NCI-H1694 treated with DMSO at 0.1 percent for 48 hours (cell line): ENCODE measurements around the gene SEC14L6.
"Not testable (repeated sequence)": the region's sequence is repeated elsewhere in the genome, so short reads cannot be mapped to it uniquely, and the experiment has no call there.

Experiments
- DNase-seq: peaks from one replicate; lab custom pipeline; 2025; lab: John Stamatoyannopoulos, UW

Gene SEC14L6

DNA sequence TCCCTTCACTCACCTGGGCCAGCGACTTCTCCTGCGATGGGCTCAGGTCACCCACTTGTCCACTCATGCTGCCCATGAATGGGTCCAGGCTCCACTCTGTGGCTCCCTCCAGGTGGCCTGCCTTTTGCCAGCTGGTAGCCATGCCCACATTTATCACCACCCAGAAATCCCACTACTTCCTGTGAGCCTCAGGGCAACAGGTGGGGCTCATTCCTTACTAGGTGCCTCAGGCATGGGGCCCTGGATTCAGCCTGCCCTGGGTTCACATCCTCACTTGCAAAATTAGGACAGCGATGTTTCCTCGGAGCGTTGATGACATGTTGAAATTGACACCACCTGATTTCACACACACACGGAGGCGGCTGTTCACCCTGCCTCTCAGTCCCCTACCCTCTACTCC is at the start of gene SEC14L6:
Gene SEC14L6 (minus strand): TSS at position 126 of the 400 bp plus-strand sequence. CDS start 59 bp downstream, at position 67.
- no peak for DNase-seq

DNA sequence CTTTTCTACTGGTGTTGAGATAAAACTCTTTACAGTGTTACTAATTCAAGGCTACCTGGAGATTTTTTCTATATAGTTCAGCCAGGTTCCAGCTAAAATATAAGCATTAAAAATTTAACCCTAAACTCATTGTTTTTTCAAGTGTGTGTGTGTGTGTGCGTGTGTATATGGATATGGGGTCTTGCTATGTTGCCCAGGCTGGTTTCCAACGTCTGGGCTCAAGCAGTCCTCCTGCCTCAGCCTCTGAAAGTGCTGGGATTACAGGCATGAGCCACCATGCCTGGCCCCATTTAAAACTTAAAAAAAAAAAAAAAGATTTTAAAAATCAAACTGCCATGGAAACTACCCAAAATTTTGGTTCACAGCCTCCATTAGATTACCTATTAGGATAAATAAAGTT is 49.7 kb upstream of the SEC14L6 start:
- no peak for DNase-seq

DNA sequence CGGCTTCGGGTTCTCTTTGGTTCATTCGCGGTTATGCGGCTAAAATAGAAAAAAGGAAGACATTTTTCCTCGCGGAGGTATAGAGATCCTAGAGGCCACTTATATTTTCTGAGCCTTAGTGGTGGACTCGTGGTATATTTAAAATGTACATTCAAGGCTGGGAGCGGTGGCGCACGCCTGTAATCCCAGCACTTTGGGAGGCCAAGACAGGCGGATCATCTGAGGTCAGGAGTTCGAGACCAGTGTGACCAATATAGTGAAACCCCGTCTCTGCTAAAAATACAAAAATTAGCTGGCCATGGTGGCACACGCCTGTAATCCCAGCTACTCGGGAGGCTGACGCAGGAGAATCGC is 45.8 kb upstream of the SEC14L6 start:
- DNase-seq, result not testable (repeated sequence)

DNA sequence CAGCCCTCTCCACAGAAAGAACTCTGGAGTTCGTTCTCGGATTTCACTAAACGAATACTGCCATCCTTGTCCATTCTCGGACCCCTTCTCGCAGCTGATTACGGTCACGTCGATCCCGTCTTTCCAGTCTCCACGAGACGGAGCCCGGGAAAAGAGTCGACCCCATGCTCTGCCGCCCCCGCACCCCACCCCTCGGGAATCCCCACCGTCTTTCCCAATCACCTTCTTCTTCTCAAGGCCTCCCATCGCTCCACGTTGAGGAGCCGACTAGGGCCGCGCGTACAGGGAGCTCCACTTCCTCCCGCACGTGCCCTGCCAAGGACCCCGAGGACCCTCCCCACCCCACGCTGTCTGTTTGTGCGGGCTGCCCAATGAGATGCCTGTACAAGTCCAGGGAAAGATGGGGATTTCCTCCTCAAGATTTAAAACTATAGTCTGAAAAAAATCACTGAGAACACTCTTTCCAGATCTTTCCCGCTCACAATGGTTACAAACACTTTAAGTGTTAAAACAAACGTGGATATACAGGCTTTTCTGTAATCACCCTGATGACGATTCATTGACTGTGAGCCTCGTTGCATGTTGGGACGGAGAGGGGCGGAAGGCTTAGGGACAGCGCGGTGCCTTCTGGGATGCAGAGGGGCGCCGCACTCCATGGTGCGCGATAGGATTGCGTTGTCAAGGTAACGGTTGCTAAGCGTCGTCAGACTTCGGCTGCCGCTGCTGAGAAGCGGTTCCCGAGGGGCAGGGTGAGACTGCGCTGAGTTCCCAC is 45.2 kb upstream of the SEC14L6 start, which contains the start of gene PES1:
Gene PES1 (minus strand): TSS at position 323 of the 772 bp plus-strand sequence. CDS start 77 bp downstream, at position 246.
- DNase-seq, result peak; percentile 96

DNA sequence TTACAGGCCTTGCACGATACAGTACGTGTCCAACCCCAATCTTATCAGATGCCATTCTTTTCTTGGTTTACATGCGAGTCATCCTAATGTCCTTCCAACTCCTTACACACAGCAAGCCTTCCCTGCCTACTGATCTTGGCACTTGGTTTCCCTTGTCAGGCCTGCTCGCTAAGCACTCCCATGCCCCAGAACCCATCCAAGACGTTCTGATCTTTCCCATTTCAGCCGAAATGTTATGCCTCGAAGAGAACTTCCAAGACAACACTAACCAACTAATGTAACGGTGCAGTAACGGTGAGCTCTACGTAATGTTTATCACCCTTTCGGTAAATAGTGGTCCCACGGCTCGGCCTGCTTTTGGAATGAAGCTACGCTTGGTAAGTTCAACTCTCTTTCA is 44.6 kb upstream of the SEC14L6 start:
- DNase-seq, result no peak

DNA sequence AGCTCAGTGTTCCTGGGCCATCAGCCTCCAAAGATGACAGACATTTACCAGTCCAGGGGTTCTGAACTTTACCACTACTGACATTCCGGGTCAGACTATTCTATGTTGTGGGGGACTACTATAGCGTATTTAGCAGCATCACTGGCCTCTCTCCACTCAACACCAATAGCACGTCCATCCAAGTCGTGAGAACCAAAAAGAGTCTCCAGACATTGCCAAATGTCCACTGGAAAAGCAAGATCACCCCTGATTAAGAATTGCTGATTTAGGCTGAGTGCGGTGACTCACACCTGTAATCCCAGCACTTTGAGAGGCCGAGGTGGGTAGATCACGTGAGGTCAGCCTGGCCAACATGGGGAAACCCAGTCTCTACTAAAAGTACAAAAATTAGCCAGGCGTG is 39.9 kb upstream of the SEC14L6 start:
- no peak for DNase-seq

DNA sequence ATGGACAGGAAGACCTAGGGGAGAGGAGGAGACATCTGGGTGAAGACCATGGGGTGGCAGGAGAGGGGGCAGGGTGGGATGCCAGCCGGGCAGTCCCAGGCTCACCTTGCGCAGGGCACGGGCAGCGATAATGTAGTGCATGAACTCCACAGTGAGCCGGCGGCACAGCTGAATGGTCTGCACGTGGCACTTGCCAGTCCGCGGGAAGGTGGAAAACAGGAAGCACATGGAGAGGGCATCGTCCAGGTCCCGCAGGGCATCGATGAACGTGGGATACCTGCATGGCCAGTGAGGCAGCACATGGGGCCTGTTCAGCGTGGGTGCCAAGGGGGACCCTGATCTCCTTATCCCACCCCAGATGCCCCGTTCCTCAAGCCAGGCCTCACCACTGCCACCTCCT is 37.9 kb upstream of the SEC14L6 start:
- no peak for DNase-seq

DNA sequence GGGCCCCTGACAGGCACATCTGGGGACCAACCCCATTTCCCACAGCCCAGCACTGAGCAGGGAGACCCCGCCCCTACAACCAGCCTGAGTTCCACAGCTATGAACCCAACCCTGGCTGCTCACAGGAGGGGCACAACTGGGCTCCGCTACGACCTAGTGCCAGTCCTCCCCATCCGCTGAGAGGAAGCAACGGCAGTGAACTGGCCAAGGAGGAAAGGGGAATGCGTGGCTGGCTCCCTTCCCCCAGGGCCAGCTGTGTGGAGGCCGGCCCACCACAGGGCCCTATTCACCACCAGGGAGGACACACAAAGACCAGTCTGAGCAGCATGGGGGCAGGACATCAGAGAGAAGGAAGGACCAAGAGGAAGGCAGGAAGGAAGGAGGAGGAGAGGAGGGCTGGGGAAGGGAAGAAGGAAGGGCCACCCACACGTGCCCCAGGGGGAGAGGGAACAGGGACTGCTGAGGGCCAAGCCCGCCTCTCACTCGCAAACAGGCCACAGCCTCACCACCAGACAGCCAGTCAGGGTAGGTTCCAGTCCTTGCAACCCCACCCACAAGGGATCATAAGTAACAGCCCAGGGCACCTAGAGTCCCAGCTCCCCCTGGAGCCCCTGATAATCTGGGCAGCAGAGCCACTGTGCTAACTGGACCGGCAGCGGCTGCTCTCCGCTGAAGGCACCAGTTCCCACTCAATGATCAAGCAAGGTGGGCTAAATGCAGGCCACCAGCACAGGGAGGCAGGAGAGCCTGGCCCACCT is 36.4 kb upstream of the SEC14L6 start:
- no peak for DNase-seq

DNA sequence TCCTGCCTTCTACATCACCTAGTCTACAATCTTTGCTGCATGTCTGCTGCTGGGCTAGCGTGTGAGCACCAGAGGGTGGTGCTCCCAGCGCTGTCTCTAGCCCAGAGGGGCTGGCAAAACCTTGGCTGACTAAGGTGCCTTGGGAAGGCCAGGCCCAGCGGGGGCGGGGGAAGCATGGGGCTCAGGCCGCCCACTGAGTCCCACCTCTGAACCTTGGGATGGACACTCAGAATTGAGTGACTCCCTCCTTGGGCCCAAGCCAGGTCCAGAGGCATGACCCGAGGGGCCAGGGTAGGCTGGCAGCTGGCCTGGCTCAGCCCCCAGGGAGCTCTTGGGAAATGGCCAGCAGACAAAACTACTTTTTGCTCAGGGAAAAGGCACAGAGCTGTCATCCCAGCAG is 35.5 kb upstream of the SEC14L6 start:
- no peak for DNase-seq

DNA sequence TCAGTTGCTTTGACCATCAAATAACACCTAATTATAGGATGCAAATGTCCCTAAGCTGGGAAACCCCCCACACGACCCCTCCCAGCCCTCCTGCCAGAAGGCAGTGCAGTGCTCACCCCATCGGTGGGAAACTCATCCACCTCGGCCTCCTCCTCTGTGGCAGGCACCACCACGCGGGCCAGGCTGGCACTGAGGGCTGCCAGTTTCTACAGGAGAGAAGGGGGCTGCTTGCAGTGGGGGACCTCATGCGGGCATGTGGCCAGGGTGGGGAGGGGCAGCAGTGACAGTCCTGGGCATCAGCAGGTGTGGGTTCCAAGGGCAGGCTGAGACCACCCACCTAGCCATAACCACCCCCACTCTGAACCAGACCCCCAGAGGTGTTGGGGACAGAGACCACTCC is 34.4 kb upstream of the SEC14L6 start:
- no peak for DNase-seq

DNA sequence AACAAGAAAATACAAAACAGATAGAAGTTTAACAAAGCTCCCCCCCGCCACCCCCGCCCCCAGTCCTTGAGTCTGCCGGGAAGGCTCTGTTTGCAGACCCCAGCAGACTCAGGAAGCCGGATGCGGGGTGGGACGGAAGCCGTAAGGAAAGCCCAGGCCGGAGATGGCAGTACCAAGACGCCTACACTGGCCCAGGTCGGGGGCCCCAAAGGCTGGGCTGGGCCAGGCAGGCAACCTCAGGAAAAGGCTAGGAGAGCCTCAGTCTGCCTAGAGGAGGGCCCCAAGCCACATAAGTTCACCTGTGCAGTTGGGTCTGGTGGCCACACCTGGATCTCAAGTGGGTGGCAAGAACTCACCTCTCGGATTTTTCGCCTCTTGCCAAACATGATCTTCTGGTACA is 31.9 kb upstream of the SEC14L6 start:
- no peak for DNase-seq

DNA sequence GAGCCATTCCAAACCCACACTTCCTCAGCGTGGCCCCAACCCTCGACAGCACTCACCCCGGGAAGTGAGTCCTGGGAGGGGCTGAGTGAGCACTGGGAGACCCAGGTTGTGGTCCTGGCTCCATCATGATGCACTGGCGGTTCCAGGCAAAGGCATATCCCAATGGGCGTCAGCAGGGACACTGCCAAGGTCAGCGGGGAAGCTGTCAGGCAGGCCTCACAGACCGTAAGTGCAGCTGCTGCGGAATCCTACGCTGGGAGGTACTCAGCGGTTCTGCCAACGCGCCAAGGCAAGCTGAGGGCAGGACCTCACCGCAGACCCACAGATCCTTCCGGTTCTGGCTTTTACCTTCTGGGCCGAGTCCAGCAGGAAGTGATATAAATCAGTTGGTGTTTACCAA is 29.3 kb upstream of the SEC14L6 start:
- no peak for DNase-seq

DNA sequence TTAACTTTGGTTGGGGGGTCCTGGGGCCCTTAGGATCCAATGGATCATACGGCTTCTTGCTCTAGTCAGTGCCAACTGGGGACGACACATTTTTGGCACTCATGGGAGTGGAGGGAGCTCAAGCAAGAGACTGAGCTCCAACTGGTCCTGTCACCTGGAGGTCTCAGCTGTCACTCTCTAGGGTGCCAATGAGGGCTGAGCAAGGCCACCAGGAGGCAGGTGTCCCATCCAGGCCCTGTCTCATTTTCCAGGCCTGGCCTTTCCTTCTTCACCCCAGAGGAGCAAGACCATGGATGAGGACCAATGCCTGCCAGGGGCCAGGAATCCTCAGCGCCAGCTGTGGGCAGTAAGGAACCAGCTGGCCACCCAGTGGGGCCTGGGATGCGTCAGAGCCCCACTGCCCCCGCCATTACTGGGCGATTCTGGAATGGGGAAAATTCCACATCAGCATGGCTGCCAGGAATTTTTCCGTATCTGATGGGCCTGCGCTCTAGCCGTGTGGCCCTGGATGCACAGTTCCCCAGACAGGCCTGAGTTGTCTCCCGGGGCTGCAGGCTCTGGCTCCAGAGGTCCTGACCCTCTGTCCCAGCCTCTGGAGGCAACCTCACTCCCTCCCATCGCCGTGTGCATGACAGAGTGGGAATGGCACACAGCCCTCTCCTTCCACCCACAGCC is 28.6 kb upstream of the SEC14L6 start:
- DNase-seq, result no peak

DNA sequence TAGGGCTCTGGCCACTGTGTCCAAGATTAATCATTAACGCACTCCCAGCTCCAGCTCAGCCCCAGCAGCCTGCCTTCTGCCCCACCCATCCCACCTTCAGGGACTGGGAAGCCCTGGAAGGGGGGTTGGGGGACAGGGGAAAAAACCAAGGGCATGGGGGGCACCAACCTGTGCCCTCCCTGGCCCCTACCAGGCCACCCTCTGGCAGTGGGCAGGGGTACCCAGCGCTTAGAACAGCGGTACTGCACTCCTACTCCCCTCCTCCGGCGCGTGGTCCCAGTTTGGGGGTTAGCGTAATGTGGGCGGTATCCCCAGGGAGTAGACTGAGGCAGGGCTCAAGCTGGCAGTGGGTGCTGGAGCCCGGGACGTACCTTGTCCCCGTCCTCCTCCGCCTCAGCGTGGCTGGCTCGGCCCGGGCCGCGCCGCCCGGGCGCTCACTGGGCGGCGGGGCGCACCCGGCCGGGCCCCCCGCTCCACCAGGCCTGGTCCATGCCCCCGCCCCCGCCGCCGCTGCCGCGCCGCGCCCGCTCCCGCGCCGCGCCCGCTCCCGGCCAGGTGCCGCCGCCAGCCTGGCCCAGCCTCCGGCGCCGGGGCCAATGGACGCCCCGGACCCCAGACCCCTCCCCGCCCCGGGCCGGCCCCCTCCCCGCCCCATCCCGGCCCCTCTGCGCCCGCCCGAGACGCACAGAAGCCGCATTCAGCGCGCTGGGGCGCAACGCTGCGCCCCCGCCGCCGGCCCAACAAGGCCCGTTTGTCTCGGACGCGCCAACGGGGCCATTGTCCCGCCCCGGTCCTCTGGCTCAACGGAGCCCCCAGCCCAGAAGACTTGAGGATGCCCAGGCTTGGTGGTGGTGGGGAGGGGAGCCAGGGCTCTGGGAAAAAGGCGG is 27.8 kb upstream of the SEC14L6 start, which contains the start of gene GAL3ST1:
Gene GAL3ST1 (minus strand): TSS at position 571 of the 887 bp plus-strand sequence. CDS start 17,273 bp downstream, outside the sequence.
- DNase-seq, result no peak

DNA sequence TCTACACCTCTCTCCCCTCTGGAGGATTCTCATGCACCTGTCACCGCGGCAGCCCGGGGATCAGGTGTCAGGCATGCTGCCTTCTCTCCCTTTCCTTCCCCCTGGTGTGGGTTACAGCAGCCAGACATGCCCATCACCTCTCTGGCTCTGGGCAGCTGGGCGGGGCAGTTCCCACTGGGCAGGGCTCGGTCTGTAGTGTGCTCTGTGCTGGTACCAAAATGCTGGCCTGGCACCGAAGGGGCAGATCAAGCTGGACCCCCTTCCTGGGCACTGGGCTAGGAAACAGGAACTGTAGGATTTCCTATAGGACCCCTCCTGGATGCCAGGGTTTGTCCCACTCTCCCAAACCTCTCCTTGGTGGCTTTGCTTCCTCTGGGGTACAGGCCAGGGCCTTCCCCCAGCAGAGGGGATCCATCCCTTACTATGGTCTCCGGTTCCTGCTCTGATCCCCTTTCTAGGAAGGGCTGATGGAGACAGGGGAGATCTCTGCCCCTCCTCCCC is 27.1 kb upstream of the SEC14L6 start:
- DNase-seq, result no peak

DNA sequence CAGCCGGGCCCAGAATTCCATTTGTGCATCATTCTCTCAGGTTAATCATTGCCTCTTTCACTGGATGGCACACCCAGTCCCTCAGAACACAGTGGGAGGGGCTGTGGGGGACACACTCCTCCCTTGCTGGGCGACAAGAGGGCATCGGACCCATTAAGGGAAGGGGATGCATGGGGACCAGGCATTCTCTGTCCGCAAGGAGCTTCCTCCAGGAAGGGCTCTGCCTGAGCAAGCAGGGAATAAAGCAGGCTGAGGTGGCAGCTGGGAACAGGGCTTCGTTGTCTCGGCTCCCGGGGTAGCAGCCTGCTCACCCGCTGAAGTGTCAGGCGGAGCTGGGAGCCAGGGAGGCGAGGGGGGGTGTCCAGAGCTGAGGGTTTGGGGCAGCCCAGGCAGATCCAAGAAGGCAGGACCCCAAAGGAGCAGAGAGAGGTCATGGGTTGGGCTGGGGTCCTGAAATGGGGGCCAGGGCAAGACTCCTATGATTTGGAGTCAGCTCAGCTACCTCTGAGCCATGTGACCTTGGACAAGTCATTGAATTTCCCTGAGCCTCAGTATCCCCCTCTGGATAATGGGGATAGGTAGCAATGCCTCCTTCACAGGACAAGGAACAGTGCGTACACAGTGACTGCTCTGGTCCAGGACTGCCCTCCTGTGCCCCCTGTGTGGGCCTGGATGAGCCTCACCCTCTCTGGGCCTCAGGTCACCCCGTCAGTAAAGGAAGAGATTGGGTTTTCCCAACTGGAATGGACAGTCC is 26.5 kb upstream of the SEC14L6 start:
- no peak for DNase-seq

DNA sequence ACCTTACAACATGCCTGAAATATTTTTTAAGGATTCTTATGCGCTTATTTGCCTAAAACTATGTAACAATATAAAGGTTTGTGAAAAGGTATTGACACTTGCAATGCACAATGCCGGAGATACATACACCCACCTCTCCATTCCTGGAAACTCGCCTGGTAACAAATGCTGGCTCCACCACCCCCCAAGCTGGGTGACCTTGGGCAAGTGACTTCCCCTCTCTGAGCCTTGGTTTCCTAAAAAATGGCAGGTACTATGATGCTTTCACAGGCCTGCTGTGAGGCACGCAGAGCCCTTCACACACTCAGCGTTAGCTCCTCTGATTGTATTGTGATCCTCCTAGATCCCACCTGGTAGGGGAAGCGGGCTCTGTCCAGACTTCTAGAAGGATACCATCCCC is 25.7 kb upstream of the SEC14L6 start:
- DNase-seq, result no peak

DNA sequence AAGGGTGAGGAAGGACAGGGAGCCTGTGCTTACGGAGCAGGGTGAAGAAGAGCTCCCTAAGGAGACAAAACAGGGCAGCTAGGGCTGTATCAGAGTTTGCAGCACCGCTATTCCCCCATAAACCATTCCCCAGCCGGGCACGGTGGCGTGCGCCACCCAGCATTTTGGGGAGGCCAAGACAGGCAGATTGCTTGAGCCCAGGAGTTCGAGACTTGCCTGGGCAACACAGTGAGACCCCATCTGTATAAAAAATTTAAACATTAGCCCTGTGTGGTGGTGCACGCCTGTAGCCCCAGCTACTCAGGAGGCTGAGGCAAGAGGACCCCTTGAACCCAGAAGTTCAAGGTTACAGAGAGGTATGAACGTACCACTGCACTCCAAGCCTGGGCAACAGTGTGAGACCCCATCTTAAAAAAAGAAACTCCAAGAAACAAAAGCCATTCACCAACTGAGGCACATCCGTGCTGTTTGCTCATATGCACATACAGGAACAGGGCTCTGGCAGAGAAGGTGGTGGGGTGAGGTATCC is 23.2 kb upstream of the SEC14L6 start:
- DNase-seq, result no peak

DNA sequence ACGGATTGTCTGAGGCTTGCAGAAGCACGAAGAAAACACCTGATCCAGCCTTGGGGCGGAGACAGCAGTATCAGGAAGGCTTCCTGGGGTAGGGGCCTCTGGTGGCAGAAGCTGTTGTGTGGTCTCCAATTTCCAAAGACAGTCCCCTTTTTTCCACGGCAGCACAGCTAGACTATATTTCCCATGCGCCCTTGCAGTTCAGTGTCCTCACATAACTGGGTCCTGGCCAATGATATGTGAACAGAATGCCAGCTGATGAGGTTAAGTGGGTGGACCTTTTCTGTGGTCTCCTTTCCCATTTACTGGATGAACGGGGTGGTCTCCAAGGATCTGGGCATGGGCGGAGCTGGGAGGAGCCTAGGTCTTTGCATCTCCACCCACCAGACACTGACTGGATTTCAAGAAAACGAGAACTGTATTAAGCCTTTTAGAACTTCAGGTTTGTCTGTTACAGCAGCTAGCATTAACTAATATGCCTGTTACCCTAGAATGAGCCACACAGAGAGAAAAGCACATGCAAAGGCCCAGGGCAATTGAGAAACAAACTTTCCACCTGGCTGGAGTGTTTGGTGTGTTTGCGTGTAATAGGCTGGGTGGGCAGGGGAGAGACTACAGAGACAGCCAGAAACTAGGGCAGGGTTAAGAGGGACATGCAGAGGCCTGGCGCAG is 21.7 kb upstream of the SEC14L6 start:
- DNase-seq, result no peak

DNA sequence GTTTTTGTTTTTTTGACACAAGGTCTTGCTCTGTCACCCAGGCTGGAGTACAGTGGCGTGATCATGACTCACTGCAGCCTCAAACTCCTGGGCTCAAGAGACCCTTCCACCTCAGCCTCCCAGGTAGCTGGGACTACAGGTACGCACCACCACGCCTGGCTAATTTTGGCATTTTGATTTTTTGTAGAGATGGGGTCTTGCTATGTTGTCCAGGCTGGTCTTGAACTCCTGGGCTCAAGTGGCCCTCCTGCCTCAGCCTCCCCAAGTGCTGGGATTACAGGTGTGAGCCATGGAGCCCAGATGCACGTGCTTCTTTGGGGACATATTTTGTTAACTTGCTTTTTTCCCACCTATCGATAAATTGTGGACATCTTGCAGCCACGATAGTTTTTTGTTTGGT is 20.7 kb upstream of the SEC14L6 start:
- not testable (repeated sequence) for DNase-seq
